SK-N-SH treated with all-trans-retinoic acid at 6 μM for 48 hours (cell line): ENCODE data around the gene ZNF814.

ENCODE experiments used
- ATAC-seq: fragments of 200-7000 bp; cut with Tn5 transposase; 3 replicates; pipeline ENCODE4 v1.9.1; 2020; ENCODE audit warnings: mild to moderate bottlenecking, moderate library complexity
- CSDC2 ChIP-seq: fragments of 250-450 bp; sonication (Bioruptor Pico); IDR thresholded peaks from 2 replicates; pipeline ENCODE4 v1.5.0; 2020; ENCODE audit warnings: mild to moderate bottlenecking, moderate library complexity
- ESRRG ChIP-seq: fragments of 250-450 bp; sonication (Bioruptor Pico); IDR thresholded peaks from 2 replicates; pipeline ENCODE4 v1.6.1; 2021; ENCODE audit warnings: mild to moderate bottlenecking
- GLIS3 ChIP-seq: fragments of 250-450 bp; sonication (Bioruptor Pico); IDR thresholded peaks from 2 replicates; pipeline ENCODE4 v1.5.0; 2020; ENCODE audit warnings: mild to moderate bottlenecking, moderate library complexity
- PATZ1 ChIP-seq: fragments of 250-450 bp; sonication (Bioruptor Pico); IDR thresholded peaks from 2 replicates; pipeline ENCODE4 v1.8.0; 2020; ENCODE audit warnings: mild to moderate bottlenecking, moderate library complexity, borderline replicate concordance
- POU6F1 ChIP-seq: fragments of 250-450 bp; sonication (Bioruptor Pico); IDR thresholded peaks from 2 replicates; pipeline ENCODE4 v1.8.0; 2021; ENCODE audit warnings: low read depth, mild to moderate bottlenecking, moderate library complexity, borderline replicate concordance
- PPARA ChIP-seq: fragments of 250-450 bp; sonication (Bioruptor Pico); IDR thresholded peaks from 2 replicates; pipeline ENCODE4 v1.5.0; 2020; ENCODE audit warnings: mild to moderate bottlenecking, borderline replicate concordance
- RARB ChIP-seq: fragments of 250-450 bp; sonication (Bioruptor Pico); IDR thresholded peaks from 2 replicates; pipeline ENCODE4 v1.8.0; 2021; ENCODE audit warnings: mild to moderate bottlenecking, moderate library complexity
- SNAI2 ChIP-seq: fragments of 250-450 bp; sonication (Bioruptor Pico); IDR thresholded peaks from 2 replicates; pipeline ENCODE4 v1.5.0; 2020; ENCODE audit warnings: mild to moderate bottlenecking, moderate library complexity
- TOX ChIP-seq: fragments of 250-450 bp; sonication (Bioruptor Pico); IDR thresholded peaks from 2 replicates; pipeline ENCODE4 v1.8.0; 2021; ENCODE audit warnings: mild to moderate bottlenecking, moderate library complexity, borderline replicate concordance
- ZFP3 ChIP-seq: fragments of 250-450 bp; sonication (Bioruptor Pico); IDR thresholded peaks from 2 replicates; pipeline ENCODE4 v1.5.0; 2020; ENCODE audit warnings: mild to moderate bottlenecking, moderate library complexity
- ZNF8 ChIP-seq: fragments of 450-650 bp; formaldehyde crosslinking; IDR thresholded peaks from 2 replicates; pipeline ENCODE4 v1.5.0; 2020; ENCODE audit warnings: mild to moderate bottlenecking, moderate library complexity
- TF ChIP-seq, protein P1 (sequence below): fragments of 250-450 bp; sonication (Bioruptor Pico); IDR thresholded peaks from 2 replicates; pipeline ENCODE4 v1.5.1; 2021; ENCODE audit warnings: mild to moderate bottlenecking, moderate library complexity
- TF ChIP-seq, protein P2 (sequence below): fragments of 250-450 bp; sonication (Bioruptor Pico); IDR thresholded peaks from 2 replicates; pipeline ENCODE4 v1.5.0; 2020; ENCODE audit warnings: mild to moderate bottlenecking, moderate library complexity
- TF ChIP-seq, protein P3 (sequence below): fragments of 250-450 bp; sonication (Bioruptor Pico); IDR thresholded peaks from 2 replicates; pipeline ENCODE4 v1.5.1; 2020; ENCODE audit warnings: low read depth, mild to moderate bottlenecking, moderate library complexity

The ZNF814 gene

GRCh38 chr19:57900311-57900710 is 11.5 kb upstream of the ZNF814 start:
- TF ChIP-seq RARB (CRISPR knock-in tag) (no peak), PPARA (no peak), ZNF8 (CRISPR knock-in tag) (no peak), ZFP3 (CRISPR knock-in tag) (no peak), POU6F1 (CRISPR knock-in tag) (no peak), SNAI2 (CRISPR knock-in tag) (no peak)
- TF ChIP-seq, protein P1, sequence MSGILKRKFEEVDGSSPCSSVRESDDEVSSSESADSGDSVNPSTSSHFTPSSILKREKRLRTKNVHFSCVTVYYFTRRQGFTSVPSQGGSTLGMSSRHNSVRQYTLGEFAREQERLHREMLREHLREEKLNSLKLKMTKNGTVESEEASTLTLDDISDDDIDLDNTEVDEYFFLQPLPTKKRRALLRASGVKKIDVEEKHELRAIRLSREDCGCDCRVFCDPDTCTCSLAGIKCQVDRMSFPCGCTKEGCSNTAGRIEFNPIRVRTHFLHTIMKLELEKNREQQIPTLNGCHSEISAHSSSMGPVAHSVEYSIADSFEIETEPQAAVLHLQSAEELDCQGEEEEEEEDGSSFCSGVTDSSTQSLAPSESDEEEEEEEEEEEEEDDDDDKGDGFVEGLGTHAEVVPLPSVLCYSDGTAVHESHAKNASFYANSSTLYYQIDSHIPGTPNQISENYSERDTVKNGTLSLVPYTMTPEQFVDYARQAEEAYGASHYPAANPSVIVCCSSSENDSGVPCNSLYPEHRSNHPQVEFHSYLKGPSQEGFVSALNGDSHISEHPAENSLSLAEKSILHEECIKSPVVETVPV (CRISPR knock-in tag) = no peak
- TF ChIP-seq, protein P2, sequence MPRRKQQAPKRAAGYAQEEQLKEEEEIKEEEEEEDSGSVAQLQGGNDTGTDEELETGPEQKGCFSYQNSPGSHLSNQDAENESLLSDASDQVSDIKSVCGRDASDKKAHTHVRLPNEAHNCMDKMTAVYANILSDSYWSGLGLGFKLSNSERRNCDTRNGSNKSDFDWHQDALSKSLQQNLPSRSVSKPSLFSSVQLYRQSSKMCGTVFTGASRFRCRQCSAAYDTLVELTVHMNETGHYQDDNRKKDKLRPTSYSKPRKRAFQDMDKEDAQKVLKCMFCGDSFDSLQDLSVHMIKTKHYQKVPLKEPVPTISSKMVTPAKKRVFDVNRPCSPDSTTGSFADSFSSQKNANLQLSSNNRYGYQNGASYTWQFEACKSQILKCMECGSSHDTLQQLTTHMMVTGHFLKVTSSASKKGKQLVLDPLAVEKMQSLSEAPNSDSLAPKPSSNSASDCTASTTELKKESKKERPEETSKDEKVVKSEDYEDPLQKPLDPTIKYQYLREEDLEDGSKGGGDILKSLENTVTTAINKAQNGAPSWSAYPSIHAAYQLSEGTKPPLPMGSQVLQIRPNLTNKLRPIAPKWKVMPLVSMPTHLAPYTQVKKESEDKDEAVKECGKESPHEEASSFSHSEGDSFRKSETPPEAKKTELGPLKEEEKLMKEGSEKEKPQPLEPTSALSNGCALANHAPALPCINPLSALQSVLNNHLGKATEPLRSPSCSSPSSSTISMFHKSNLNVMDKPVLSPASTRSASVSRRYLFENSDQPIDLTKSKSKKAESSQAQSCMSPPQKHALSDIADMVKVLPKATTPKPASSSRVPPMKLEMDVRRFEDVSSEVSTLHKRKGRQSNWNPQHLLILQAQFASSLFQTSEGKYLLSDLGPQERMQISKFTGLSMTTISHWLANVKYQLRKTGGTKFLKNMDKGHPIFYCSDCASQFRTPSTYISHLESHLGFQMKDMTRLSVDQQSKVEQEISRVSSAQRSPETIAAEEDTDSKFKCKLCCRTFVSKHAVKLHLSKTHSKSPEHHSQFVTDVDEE (CRISPR knock-in tag) = no peak
- no peak for ATAC-seq

DNA sequence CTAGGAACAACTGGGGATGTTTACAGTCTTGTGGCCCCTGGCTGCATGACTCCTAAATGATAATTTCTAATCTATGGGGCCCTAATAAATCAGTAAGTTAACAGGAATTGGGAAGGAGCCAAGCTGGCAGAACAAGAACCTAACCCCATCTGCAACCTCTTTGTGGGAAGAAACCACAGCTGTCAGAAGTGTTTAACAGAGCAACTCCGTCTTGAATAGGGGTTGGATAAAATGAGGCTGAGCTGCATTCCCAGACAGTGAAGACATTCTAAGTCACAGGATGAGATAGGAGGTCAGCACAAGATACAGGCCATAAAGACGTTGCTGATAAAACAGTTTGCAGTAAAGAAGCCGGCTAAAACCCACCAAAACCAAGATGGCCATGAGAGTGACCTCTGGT is 1.9 kb upstream of the ZNF814 start:
- peak; percentile 77 for ATAC-seq

DNA sequence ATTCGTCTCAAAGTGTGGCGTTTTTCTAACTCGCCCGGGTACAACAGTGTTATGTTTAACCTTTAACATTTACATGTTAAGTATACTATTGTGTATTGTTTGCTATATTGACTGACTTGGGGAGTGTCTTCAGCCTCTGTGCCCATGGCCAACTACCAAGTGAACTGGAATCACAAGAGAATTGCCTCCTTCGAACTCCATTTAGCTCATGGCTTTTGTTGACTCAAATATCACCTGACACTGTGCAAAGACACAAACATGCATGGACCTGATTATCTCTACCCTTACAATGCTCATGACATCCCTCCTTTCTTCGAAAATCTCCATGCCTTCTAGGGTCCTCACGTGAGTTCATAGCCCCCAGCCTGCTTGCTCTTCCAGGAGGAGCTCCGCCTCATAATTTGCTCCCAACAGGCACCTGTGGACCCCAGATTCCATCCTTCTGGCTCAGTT is 704 bp downstream of the ZNF814 start:
- no peak for ATAC-seq

More for the DNA sequence above, 704 bp downstream of the ZNF814 start:
- TF ChIP-seq, protein P1 (CRISPR knock-in tag) = no peak
- no peak for TF ChIP-seq CSDC2 (CRISPR knock-in tag)
- TF ChIP-seq GLIS3 (CRISPR knock-in tag) = no peak
- TF ChIP-seq ZFP3 (CRISPR knock-in tag) = no peak
- no peak for TF ChIP-seq TOX (CRISPR knock-in tag)
- no peak for TF ChIP-seq PATZ1 (CRISPR knock-in tag)
- no peak for TF ChIP-seq ZNF8 (CRISPR knock-in tag)
- TF ChIP-seq PPARA = no peak
- TF ChIP-seq, protein P2 (CRISPR knock-in tag) = no peak
- no peak for TF ChIP-seq ESRRG (CRISPR knock-in tag)
- TF ChIP-seq, protein P3, sequence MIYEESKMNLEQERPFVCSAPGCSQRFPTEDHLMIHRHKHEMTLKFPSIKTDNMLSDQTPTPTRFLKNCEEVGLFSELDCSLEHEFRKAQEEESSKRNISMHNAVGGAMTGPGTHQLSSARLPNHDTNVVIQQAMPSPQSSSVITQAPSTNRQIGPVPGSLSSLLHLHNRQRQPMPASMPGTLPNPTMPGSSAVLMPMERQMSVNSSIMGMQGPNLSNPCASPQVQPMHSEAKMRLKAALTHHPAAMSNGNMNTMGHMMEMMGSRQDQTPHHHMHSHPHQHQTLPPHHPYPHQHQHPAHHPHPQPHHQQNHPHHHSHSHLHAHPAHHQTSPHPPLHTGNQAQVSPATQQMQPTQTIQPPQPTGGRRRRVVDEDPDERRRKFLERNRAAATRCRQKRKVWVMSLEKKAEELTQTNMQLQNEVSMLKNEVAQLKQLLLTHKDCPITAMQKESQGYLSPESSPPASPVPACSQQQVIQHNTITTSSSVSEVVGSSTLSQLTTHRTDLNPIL (CRISPR knock-in tag) = no peak
- TF ChIP-seq POU6F1 (CRISPR knock-in tag) = no peak
